Brain microvascular endothelial cell (primary cell): ENCODE results near the gene DNAH17.

Experiments
- DNase-seq: peaks from one replicate; pipeline ENCODE4 v3.0.0-alpha.2; 2020
- H3K27ac ChIP-seq: fragments of 250-450 bp; sonication (Bioruptor Pico); 2 replicates; pipeline ENCODE4 v1.5.1; 2020; ENCODE audit warnings: mild to moderate bottlenecking, moderate library complexity
- H3K27me3 ChIP-seq: fragments of 250-450 bp; sonication (Bioruptor Pico); replicated peaks from 2 replicates; pipeline ENCODE4 v1.5.1; 2020; ENCODE audit warnings: mild to moderate bottlenecking
- H3K36me3 ChIP-seq: fragments of 250-450 bp; sonication (Bioruptor Pico); replicated peaks from 2 replicates; pipeline ENCODE4 v1.5.1; 2020; ENCODE audit warnings: mild to moderate bottlenecking
- H3K4me3 ChIP-seq: 2 replicates; pipeline ENCODE4 v1.5.1; 2011; ENCODE audit warnings: low read depth, mild to moderate bottlenecking, control low read depth, low read length, moderate library complexity
- in situ Hi-C: cut with HindIII; loops from 2 replicates; pipeline ENCODE4 v1.10.0; 2017; ENCODE audit warnings: low sequenced_read_pairs, low pct_ligation_motif_present
- TF ChIP-seq, protein P1 (sequence below): IDR thresholded peaks from 2 replicates; pipeline ENCODE4 v1.5.1; 2011; ENCODE audit warnings: low read depth, mild to moderate bottlenecking, moderate library complexity, low read length, control low read depth, inconsistent platforms; ENCODE audit errors: missing control alignments

The DNAH17 gene

DNA sequence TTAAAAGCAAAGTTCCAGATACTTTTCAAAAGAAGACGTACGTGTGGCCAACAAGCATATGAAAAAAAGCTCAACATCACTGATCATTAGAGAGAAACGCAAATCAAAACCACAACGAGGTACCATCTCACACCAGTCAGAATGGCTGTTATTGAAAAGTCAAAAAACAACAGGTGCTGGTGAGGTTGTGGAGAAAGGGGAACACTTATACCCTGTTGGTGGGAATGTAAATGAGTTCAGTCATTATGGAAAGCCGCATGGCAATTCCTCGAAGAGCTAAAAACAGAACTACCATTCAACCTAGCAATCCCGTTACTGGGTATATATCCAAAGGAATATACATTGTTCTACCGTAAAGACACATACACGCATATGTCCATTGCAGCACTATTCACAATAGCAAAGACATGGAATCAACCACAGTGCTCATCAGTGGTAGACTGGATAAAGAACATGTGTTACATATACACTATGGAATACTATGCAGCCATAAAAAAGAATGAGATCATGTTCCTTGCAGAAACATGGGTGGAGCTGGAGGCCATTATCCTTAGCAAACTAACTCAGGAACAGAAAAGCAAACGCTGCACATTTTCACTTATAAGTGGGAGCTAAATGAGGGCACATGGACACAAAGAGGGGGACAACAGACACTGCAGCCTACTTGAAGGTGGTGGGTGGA is 31.1 kb upstream of the DNAH17 start:
- DNase-seq: no peak
- Histone ChIP-seq H3K4me3 (no peak overlapping the region), H3K36me3 (no peaks in the 10 kb centered on the region), H3K27me3 (peaks cover 5% of the 10 kb centered on the region), H3K27ac (no peak overlapping the region)
- in situ Hi-C loops: no loop called here
- TF ChIP-seq, protein P1, sequence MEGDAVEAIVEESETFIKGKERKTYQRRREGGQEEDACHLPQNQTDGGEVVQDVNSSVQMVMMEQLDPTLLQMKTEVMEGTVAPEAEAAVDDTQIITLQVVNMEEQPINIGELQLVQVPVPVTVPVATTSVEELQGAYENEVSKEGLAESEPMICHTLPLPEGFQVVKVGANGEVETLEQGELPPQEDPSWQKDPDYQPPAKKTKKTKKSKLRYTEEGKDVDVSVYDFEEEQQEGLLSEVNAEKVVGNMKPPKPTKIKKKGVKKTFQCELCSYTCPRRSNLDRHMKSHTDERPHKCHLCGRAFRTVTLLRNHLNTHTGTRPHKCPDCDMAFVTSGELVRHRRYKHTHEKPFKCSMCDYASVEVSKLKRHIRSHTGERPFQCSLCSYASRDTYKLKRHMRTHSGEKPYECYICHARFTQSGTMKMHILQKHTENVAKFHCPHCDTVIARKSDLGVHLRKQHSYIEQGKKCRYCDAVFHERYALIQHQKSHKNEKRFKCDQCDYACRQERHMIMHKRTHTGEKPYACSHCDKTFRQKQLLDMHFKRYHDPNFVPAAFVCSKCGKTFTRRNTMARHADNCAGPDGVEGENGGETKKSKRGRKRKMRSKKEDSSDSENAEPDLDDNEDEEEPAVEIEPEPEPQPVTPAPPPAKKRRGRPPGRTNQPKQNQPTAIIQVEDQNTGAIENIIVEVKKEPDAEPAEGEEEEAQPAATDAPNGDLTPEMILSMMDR: no peak

DNA sequence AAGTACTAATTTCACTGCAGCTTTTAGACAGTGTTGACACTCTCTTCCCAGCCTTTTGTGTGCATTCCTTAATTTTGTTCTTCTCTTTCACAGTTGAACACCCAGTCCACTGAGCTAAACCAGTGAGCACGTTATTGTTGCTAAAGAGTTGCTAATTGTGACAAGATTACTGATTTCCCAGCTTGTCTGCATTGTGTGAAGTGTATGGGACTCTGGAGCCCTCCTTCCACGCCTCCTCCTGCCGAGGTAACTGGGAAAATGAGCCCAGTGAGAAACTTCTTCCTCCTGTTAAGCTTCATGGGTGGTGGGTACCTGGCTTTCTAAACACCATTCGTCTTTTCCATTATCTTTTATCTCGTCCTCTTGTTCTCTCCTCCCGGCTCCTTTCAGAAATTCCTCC is 29.8 kb upstream of the DNAH17 start:
- no peaks in the 10 kb centered on the region for H3K36me3 ChIP-seq
- no peak overlapping the region for H3K4me3 ChIP-seq
- TF ChIP-seq, protein P1: no peak
- H3K27ac ChIP-seq: no peak overlapping the region
- DNase-seq: no peak
- in situ Hi-C loops: no loop called here
- peaks cover 5% of the 10 kb centered on the region for H3K27me3 ChIP-seq

GRCh38 chr17:78605886-78606285 is 28.7 kb upstream of the DNAH17 start:
- peaks cover 2% of the 10 kb centered on the region for H3K27me3 ChIP-seq
- in situ Hi-C loops: no loop called here
- no peaks in the 10 kb centered on the region for H3K36me3 ChIP-seq
- no peak overlapping the region for H3K27ac ChIP-seq
- TF ChIP-seq, protein P1: no peak
- no peak for DNase-seq
- no peak overlapping the region for H3K4me3 ChIP-seq

GRCh38 chr17:78605429-78605828 is 28.2 kb upstream of the DNAH17 start:
- no peaks in the 10 kb centered on the region for H3K36me3 ChIP-seq
- no peak for DNase-seq
- no peaks in the 10 kb centered on the region for H3K27me3 ChIP-seq
- no peak overlapping the region for H3K4me3 ChIP-seq
- TF ChIP-seq, protein P1: no peak
- in situ Hi-C loops: no loop called here
- no peak overlapping the region for H3K27ac ChIP-seq

DNA sequence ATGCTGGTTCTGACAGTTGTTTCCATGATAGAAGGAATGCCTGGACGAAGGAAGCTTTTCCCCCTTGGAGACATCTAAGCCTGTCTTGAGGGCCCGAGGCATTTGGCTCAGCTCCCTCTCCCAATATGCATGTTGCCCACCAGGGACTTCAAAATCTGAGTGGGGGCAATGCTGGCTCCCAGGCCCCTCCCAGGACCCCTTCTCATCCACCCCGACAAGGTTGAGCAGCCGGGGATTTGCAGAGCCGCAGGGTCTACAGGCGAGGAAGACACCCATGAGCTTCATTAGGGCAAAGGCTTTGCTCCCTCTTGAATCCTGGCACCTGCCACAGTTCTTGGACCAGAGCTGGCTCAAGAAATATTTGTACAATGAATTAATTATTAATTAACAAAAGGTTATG is 25.1 kb upstream of the DNAH17 start:
- DNase-seq: no peak
- Histone ChIP-seq H3K4me3 (no peak overlapping the region), H3K36me3 (no peaks in the 10 kb centered on the region), H3K27me3 (no peaks in the 10 kb centered on the region), H3K27ac (no peak overlapping the region)
- in situ Hi-C loops: no loop called here
- TF ChIP-seq, protein P1: no peak
